Naive B cell (primary cell): ENCODE results near the gene CIDEB. TPM values are rescaled to one million over a fixed set of nuclear protein-coding genes. Genes with fewer than 3 reads are reported as not detected.
A peak's percentile ranks its signal among the peaks of the same experiment; 100 is the strongest.

Source experiments
- ATAC-seq, 2 donors: fragments of 150-1000 bp; cut with Tn5 transposase; 2 replicates each; pipeline ENCODE4 v1.10.0; 2021; ENCODE audit warnings: low read depth in 2 of 2, mild to moderate bottlenecking in 2 of 2, moderate library complexity in 2 of 2
- DNase-seq: peaks from one replicate; pipeline ENCODE4 v3.0.0; 2022
- H3K27ac Mint-ChIP-seq, 6 donors: one replicate each; pipeline ENCODE4 v1.8.0; 2020 to 2022; ENCODE audit warnings: mild to moderate bottlenecking in 6 of 6, mixed read lengths in 6 of 6, moderate library complexity in 5 of 6, inconsistent platforms in 2 of 6
- H3K27me3 Mint-ChIP-seq, 3 donors: one replicate each; pipeline ENCODE4 v1.8.0; 2021 to 2022; ENCODE audit warnings: mixed read lengths in 3 of 3, mild to moderate bottlenecking in 1 of 3
- H3K36me3 Mint-ChIP-seq, 2 donors: one replicate each; pipeline ENCODE4 v1.8.0; 2020 to 2022; ENCODE audit warnings: mixed read lengths in 2 of 2, inconsistent platforms in 1 of 2, mild to moderate bottlenecking in 1 of 2
- H3K4me1 Mint-ChIP-seq, 3 donors: one replicate each; pipeline ENCODE4 v1.8.0; 2020 to 2022; ENCODE audit warnings: mixed read lengths in 3 of 3, inconsistent platforms in 1 of 3, mild to moderate bottlenecking in 1 of 3, moderate library complexity in 1 of 3
- H3K4me3 Mint-ChIP-seq, 8 donors: one replicate each; pipeline ENCODE4 v1.8.0; 2020 to 2022; ENCODE audit warnings: mild to moderate bottlenecking in 8 of 8, mixed read lengths in 8 of 8, moderate library complexity in 8 of 8, inconsistent platforms in 2 of 8
- H3K9me3 Mint-ChIP-seq, 7 donors: one replicate each; pipeline ENCODE4 v1.8.0; 2020 to 2022; ENCODE audit warnings: mixed read lengths in 7 of 7, mild to moderate bottlenecking in 5 of 7, inconsistent platforms in 2 of 7, moderate library complexity in 1 of 7
- polyA plus RNA-seq, 6 donors: library from polyadenylated mRNA; unstranded; fragments of 300-500 nt; fragmentation: Illumina TruSeq; gene quantifications; one replicate each; pipeline ENCODE4 v1.2.3, GENCODE V29; 2021; ENCODE audit warnings: low read depth in 6 of 6

Gene CIDEB
- polyA plus RNA-seq, 6 donors from 2014 or later: 4.9 to 10.4 (median 8.1) TPM

DNA sequence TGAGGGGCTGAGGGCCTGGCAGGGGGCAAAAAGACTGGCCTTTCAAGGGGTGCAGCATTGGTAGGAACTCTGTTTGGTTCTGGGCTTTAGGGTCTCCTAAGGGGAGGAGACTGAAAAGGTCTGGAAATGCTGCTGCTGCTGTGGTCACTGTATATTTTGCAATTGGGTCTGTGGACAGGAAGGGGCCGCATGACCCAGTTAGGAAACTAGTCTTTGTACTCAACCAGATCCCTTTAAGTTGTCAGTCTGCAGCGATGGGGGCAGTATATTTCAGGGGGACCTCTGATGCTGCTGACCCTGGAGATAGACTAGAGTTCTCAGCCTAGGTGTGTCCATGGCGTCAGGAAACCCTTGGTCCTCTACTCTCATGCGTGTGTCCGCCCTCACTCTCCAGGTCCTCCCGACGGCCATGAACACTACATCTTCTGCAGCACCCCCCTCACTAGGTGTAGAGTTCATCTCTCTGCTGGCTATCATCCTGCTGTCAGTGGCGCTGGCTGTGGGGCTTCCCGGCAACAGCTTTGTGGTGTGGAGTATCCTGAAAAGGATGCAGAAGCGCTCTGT lies 7.5 kb upstream of the CIDEB start:
- no peaks in the 10 kb centered on the region for H3K9me3 Mint-ChIP-seq
- no peak overlapping the region for H3K27ac Mint-ChIP-seq
- peaks cover 8 to 21% (median 20%) of the 10 kb centered on the region in 3 donors for H3K27me3 Mint-ChIP-seq
- H3K36me3 Mint-ChIP-seq: peaks cover 4 to 7% of the 10 kb centered on the region in 2 donors
- DNase-seq: no peak
- ATAC-seq: no peak
- peaks cover 33 to 38% (median 38%) of the 10 kb centered on the region in 3 donors for H3K4me1 Mint-ChIP-seq
- H3K4me3 Mint-ChIP-seq: no peak overlapping the region

DNA sequence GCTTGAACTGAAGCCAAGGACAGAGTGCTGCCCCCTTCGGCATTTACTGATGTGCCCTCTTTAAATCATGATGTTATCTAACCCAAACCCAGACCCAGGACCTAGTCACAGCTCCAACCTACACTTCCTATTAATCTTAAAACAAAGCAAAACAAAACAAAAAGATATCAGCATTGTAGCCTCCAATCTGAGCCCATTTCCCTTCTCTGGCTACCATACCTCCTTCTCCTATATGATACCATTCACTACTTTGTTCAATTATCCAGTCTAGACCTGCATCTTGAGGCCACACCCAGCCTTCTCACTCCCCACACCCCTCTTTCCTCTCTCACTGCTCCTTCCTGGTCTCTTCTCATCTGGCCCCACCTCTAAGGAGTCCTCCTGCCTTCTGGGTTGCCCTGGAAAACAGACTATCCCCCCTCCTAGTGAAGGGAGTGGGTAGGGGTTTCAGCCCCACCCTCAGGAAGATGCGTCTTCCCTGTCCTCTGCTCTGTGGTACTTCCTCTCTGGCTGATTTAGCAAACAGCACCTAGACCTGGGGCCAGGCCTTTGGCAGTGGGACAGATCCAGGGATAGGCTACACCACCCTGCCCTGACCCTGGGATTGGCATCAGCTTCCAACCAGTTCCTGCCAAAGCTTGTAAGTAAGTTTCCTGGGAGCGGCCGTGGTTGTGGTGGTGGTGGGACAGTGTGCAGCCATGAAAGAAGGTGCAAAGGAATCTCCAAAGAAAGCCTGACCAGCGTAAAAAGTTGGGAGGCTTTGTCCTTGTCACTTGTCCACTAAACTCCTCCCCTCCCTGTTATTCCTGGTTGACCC lies 6.8 kb upstream of the CIDEB start:
- H3K36me3 Mint-ChIP-seq: peaks cover 4 to 6% of the 10 kb centered on the region in 2 donors
- H3K4me1 Mint-ChIP-seq: peaks cover 39 to 45% (median 43%) of the 10 kb centered on the region in 3 donors
- ATAC-seq (no peak), DNase-seq (no peak)
- peaks cover 5 to 14% (median 12%) of the 10 kb centered on the region in 3 donors for H3K27me3 Mint-ChIP-seq
- H3K27ac Mint-ChIP-seq: peak overlapping the region in 4 of 6 donors; percentile 26 to 71 (median 54)
- no peaks in the 10 kb centered on the region for H3K9me3 Mint-ChIP-seq
- H3K4me3 Mint-ChIP-seq: peak overlapping the region in 4 of 8 donors; percentile 33 to 72 (median 60)

DNA sequence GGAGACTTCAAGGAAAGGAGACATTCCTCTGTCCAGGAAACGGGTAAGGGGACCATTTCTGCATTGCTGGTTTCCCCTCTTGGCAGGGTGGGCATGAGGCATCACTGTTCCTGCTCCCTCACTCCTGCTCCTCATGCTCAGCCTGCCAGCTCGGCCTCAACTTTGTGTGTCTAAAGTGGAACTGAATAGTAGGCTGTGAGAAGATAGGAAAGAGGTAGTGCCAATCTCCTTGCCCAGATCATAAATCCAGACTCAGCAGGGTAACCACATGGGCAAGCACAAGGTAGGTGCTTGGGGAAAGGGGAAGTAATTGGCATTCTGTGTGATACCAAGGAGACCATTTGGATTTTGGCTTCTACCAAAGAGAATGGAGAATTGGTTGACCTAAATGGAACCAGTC lies 6.1 kb upstream of the CIDEB start:
- H3K4me1 Mint-ChIP-seq: peaks cover 42 to 52% (median 49%) of the 10 kb centered on the region in 3 donors
- no peaks in the 10 kb centered on the region for H3K9me3 Mint-ChIP-seq
- H3K36me3 Mint-ChIP-seq: peaks cover 0 to 4% of the 10 kb centered on the region in 2 donors
- H3K27me3 Mint-ChIP-seq: peaks cover 5 to 7% (median 6%) of the 10 kb centered on the region in 3 donors
- peak overlapping the region in 2 of 8 donors; percentile 47 to 65 for H3K4me3 Mint-ChIP-seq
- ATAC-seq (no peak), DNase-seq (no peak)
- H3K27ac Mint-ChIP-seq: peak overlapping the region in 2 of 6 donors; percentile 26 to 71

DNA sequence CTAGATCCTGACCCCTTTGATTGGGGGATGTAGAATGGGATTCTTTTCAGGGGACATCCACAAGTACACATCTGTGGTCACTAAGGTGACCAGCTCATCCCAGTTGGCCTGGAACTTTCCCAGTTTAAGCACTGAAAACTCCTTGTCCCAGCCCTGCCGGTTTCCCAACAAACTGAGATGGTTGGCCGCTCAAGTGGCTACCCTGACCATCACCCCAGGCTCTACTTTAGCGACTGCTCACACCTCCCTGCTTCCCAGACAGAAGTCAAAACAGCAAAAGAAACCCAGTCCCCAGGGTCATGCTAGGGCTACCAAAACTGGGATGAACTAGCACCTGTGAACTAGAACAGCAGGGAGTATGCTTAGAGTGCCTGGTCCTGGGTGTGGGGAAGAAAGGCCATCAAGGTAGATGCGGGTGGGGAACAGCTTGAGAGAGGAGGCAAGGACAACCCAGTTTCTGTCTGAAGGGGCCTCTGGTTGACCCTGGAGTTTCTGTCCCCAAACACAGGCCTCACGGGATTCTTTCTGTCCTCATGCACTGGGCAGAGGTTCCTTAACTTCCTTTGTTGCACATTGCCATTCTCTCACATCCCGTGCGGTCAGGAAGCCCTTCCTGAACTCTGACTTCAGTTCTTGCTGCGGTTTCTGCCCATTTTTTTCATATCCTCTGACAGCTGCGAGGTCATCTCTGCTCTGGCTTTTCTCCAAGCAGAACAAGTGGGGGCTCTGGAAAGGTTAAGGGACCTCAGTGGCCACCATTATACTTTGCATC lies 5.1 kb upstream of the CIDEB start:
- Mint-ChIP-seq H3K36me3 (peaks cover 0 to 4% of the 10 kb centered on the region in 2 donors), H3K27ac (peak overlapping the region in 3 of 6 donors; percentile 51 to 92 (median 78)), H3K27me3 (peaks cover 0 to 5% (median 0%) of the 10 kb centered on the region in 3 donors), H3K4me1 (peaks cover 47 to 62% (median 57%) of the 10 kb centered on the region in 3 donors), H3K9me3 (no peaks in the 10 kb centered on the region), H3K4me3 (peak overlapping the region in 6 of 8 donors; percentile 22 to 78 (median 50))
- ATAC-seq (no peak), DNase-seq (no peak)

DNA sequence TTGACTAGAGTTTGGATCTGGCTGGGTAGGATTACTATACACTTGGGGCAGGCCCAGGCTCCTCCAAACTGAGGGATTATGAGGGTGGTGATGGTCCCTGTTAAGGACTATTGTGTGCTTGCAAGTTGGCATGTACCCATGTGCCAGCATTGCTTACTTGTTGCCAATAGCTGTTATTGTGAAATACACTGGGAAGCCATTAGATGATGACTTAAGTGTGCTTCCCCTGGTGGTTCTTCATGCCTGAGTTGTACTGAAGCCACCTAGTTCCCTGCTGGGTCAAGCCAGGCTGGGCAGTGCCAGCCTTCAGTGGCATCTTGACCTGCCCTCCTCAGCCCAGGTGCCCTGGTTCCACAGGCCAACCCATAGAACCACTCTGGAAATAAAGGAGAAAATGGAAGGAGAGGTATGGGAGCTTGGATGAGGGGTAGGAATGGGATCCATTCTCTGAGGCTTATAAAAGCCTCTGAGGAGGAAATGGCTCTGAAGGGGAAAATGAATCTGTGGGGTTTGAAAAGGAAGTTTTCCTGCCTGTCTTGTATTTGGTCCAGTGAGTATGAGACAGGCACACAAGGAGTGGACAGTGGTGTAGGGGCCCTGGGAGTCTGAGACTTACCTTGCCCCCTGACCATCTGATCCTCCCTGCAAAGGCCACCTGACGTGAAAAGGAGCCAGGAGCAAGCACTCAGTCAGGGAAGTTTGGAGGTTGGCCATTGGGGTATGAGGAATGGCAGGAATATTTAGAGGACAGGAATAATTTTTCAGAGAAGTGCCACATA lies 4.2 kb upstream of the CIDEB start:
- ATAC-seq (no peak), DNase-seq (no peak)

DNA sequence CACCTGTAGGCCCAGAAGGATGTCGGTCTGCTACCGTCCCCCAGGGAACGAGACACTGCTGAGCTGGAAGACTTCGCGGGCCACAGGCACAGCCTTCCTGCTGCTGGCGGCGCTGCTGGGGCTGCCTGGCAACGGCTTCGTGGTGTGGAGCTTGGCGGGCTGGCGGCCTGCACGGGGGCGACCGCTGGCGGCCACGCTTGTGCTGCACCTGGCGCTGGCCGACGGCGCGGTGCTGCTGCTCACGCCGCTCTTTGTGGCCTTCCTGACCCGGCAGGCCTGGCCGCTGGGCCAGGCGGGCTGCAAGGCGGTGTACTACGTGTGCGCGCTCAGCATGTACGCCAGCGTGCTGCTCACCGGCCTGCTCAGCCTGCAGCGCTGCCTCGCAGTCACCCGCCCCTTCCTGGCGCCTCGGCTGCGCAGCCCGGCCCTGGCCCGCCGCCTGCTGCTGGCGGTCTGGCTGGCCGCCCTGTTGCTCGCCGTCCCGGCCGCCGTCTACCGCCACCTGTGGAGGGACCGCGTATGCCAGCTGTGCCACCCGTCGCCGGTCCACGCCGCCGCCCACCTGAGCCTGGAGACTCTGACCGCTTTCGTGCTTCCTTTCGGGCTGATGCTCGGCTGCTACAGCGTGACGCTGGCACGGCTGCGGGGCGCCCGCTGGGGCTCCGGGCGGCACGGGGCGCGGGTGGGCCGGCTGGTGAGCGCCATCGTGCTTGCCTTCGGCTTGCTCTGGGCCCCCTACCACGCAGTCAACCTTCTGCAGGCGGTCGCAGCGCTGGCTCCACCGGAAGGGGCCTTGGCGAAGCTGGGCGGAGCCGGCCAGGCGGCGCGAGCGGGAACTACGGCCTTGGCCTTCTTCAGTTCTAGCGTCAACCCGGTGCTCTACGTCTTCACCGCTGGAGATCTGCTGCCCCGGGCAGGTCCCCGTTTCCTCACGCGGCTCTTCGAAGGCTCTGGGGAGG lies 3.1 kb upstream of the CIDEB start, which contains the start of gene LTB4R:
LTB4R (plus strand) TSS at position 857 of the 959 bp plus-strand sequence. CDS start 4,150 bp downstream, outside the sequence.
- Mint-ChIP-seq H3K9me3 (no peaks in the 10 kb centered on the region), H3K36me3 (peaks cover 2 to 4% of the 10 kb centered on the region in 2 donors), H3K4me3 (peak within 1 kb of the TSS; percentile 78 to 88 (median 83)), H3K27me3 (no peaks in the 10 kb centered on the region), H3K27ac (peak within 1 kb of the TSS; percentile 78 to 93 (median 90)), H3K4me1 (peaks cover 52 to 70% (median 64%) of the 10 kb centered on the region in 3 donors)
- DNase-seq (peak; percentile 80), ATAC-seq (peak; percentile 77 to 80)

More for the DNA sequence above, 4.2 kb upstream of the CIDEB start:
- no peaks in the 10 kb centered on the region for H3K36me3 Mint-ChIP-seq
- peak overlapping the region; percentile 78 to 88 (median 83) for H3K4me3 Mint-ChIP-seq
- peak overlapping the region; percentile 49 to 93 (median 70) for H3K27ac Mint-ChIP-seq
- H3K27me3 Mint-ChIP-seq: no peaks in the 10 kb centered on the region
- H3K9me3 Mint-ChIP-seq: no peaks in the 10 kb centered on the region
- H3K4me1 Mint-ChIP-seq: peaks cover 52 to 70% (median 64%) of the 10 kb centered on the region in 3 donors

DNA sequence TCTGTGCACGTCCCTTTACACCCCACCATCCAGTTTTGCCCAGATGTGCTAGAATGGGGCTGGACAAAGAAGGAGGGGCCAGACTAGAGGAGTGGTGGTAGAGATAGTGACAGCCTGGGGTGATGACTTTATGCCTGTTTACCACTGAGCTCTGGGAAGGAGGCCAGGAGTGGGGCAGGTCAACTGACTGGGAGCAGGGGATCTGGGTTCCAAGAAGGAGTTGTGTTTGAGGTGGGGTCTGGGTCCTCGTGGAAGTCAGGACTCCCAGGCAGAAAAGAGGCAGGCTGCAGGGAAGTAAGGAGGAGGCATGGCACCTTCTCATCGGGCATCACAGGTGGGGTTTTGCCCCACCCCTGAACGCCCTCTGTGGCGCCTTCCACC lies 2.5 kb upstream of the CIDEB start:
- H3K27ac Mint-ChIP-seq: peak overlapping the region; percentile 78 to 93 (median 90)
- H3K4me3 Mint-ChIP-seq: peak overlapping the region; percentile 78 to 88 (median 83)
- H3K4me1 Mint-ChIP-seq: peaks cover 52 to 70% (median 64%) of the 10 kb centered on the region in 3 donors
- no peak for ATAC-seq
- DNase-seq: no peak
- no peaks in the 10 kb centered on the region for H3K27me3 Mint-ChIP-seq
- no peaks in the 10 kb centered on the region for H3K9me3 Mint-ChIP-seq
- H3K36me3 Mint-ChIP-seq: peaks cover 4 to 9% of the 10 kb centered on the region in 2 donors

DNA sequence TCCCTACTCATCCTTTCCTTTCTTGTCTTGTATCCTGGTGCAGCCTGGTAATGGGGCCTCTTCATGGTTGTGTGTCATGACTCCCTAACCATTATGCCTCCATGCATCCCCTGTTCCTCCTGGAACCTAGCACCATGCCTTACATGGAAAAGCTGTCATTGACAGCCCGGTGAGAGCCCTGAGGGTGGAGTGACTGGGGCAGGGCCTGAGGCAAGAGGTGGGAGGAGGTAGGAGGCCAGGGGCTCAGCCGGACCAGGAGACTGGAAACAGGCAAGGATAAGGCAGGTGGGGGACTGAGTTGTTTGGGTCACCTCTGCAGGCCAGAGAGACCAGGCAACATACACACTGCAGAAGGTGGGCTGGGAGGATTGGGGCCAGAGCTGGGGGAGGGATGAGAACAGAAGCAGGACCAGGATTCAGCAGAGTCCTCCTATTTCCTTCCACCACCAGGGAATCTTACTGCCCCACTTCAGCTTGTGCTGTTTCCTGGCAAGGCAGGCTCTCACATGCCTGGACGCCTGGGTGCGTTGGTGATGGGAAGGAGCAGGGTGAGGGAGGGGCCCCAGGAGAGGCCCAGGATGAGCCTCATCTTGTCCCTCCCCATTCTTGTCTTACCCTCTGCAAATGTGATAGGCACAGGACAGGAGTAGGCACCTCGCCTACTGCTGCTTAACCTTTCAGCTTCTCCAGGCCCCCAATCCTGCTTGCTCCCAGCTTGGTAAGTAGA lies 1.9 kb upstream of the CIDEB start, which contains the start of gene LTB4R2:
LTB4R2 (plus strand) TSS at position 603 of the 727 bp plus-strand sequence. CDS start 525 bp downstream, outside the sequence.
- H3K27me3 Mint-ChIP-seq: no peaks in the 10 kb centered on the region
- peaks cover 50 to 68% (median 65%) of the 10 kb centered on the region in 3 donors for H3K4me1 Mint-ChIP-seq
- H3K4me3 Mint-ChIP-seq: peak within 1 kb of the TSS; percentile 78 to 88 (median 83)
- no peaks in the 10 kb centered on the region for H3K9me3 Mint-ChIP-seq
- peak within 1 kb of the TSS; percentile 78 to 93 (median 90) for H3K27ac Mint-ChIP-seq
- no peak for ATAC-seq
- peaks cover 8 to 14% of the 10 kb centered on the region in 2 donors for H3K36me3 Mint-ChIP-seq
- no peak for DNase-seq

DNA sequence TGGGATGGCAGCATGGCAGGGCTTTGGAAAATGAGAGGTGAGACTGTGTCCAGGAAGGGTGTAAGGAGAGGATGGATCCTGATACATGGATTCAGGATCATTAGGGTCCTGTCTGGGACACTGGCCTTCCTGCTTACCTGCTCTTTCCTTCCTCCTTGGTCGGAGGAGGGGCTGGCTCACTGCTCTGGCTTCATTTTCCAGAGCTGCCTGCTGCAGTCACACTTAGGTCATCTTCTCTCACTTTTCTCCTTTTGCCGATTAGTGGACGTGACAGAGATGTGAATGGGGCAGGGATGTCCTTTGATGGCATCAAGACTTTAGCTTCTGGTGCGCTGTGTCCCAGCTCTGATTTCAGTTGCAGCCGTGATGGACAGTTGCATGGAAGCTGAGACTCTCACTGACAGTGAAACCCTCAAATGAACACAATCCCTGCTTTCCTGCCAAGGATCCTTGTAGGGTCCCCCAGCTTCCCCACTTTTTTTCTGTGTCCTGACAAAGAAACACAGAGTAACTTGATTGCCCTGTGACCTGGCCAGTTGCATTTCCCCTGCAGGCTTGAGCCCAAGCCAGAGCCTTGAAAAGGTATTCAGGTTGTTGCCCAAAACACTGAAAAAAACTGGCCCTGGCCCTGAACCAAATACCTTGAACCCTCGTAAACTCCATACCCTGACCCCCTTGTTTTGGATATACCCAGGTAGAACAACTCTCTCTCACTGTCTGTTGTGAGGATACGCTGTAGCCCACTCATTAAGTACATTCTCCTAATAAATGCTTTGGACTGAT lies 756 bp upstream of the CIDEB start:
- DNase-seq (no peak), ATAC-seq (no peak)
- Mint-ChIP-seq H3K27ac (peak overlapping the region; percentile 12 to 99 (median 84)), H3K4me1 (peaks cover 39 to 57% (median 53%) of the 10 kb centered on the region in 3 donors), H3K9me3 (no peaks in the 10 kb centered on the region), H3K36me3 (peaks cover 10 to 19% of the 10 kb centered on the region in 2 donors), H3K4me3 (peak overlapping the region in 6 of 8 donors; percentile 0 to 60 (median 21)), H3K27me3 (no peaks in the 10 kb centered on the region)

DNA sequence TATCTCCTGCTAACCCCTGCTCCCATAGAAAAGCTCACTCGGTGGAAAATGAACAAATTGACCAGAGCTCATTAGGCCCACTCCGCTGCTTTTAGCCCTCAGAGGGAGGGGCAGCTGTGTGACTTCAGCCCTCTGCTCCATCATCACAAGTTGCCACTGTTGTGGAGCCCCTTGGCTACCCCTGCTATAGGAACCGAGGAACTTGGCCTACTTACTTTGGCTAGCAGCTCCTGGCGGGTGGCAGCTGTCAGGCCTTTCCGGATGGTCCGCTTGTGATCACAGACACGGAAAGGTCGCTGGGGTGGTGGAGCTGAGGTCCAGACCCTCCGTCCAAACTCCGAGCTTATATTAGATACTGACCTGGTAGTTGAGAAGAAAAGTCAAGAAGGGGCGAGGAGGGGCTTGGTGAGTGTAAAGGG lies 612 bp downstream of the CIDEB start:
- peak overlapping the region in 1 of 8 donors; percentile 64 for H3K4me3 Mint-ChIP-seq
- no peak for DNase-seq
- ATAC-seq: no peak
- H3K27ac Mint-ChIP-seq: peak overlapping the region in 4 of 6 donors; percentile 77 to 99 (median 85)
- peaks cover 30 to 47% (median 39%) of the 10 kb centered on the region in 3 donors for H3K4me1 Mint-ChIP-seq
- H3K36me3 Mint-ChIP-seq: peaks cover 10 to 19% of the 10 kb centered on the region in 2 donors
- H3K27me3 Mint-ChIP-seq: no peaks in the 10 kb centered on the region
- H3K9me3 Mint-ChIP-seq: no peaks in the 10 kb centered on the region
